Ishikawa (cell line): ENCODE data around the gene GMDS.

Source experiments
- CEBPB ChIP-seq: IDR thresholded peaks from 2 replicates; pipeline ENCODE4 v1.6.1; 2012
- CREB1 ChIP-seq: IDR thresholded peaks from 2 replicates; pipeline ENCODE4 v1.6.1; 2012; ENCODE audit warnings: low read depth
- EGR1 ChIP-seq: IDR thresholded peaks from 2 replicates; pipeline ENCODE4 v1.6.1; 2012
- EP300 ChIP-seq: IDR thresholded peaks from 2 replicates; pipeline ENCODE4 v1.6.1; 2012; ENCODE audit warnings: borderline replicate concordance
- NFIC ChIP-seq: IDR thresholded peaks from 2 replicates; pipeline ENCODE4 v1.6.1; 2012
- RAD21 ChIP-seq: IDR thresholded peaks from 2 replicates; pipeline ENCODE4 v1.6.1; 2012; ENCODE audit warnings: low read depth
- TAF1 ChIP-seq: IDR thresholded peaks from 2 replicates; pipeline ENCODE4 v1.6.1; 2012; ENCODE audit warnings: low read depth, mild to moderate bottlenecking
- YY1 ChIP-seq: IDR thresholded peaks from 2 replicates; pipeline ENCODE4 v1.6.1; 2012; ENCODE audit warnings: low read depth
- ZBTB7A ChIP-seq: IDR thresholded peaks from 2 replicates; pipeline ENCODE4 v1.6.1; 2012; ENCODE audit warnings: low read depth
- TF ChIP-seq, protein P1 (sequence below): IDR thresholded peaks from 2 replicates; pipeline ENCODE4 v1.6.1; 2012; ENCODE audit warnings: low read depth, mild to moderate bottlenecking
- TF ChIP-seq, protein P2 (sequence below): IDR thresholded peaks from 2 replicates; pipeline ENCODE4 v1.6.1; 2012

- TF ChIP-seq, protein P1, sequence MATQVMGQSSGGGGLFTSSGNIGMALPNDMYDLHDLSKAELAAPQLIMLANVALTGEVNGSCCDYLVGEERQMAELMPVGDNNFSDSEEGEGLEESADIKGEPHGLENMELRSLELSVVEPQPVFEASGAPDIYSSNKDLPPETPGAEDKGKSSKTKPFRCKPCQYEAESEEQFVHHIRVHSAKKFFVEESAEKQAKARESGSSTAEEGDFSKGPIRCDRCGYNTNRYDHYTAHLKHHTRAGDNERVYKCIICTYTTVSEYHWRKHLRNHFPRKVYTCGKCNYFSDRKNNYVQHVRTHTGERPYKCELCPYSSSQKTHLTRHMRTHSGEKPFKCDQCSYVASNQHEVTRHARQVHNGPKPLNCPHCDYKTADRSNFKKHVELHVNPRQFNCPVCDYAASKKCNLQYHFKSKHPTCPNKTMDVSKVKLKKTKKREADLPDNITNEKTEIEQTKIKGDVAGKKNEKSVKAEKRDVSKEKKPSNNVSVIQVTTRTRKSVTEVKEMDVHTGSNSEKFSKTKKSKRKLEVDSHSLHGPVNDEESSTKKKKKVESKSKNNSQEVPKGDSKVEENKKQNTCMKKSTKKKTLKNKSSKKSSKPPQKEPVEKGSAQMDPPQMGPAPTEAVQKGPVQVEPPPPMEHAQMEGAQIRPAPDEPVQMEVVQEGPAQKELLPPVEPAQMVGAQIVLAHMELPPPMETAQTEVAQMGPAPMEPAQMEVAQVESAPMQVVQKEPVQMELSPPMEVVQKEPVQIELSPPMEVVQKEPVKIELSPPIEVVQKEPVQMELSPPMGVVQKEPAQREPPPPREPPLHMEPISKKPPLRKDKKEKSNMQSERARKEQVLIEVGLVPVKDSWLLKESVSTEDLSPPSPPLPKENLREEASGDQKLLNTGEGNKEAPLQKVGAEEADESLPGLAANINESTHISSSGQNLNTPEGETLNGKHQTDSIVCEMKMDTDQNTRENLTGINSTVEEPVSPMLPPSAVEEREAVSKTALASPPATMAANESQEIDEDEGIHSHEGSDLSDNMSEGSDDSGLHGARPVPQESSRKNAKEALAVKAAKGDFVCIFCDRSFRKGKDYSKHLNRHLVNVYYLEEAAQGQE: no peak
- TF ChIP-seq NFIC (no peak), RAD21 (no peak), YY1 (no peak), ZBTB7A (no peak), TAF1 (no peak), CEBPB (no peak), EP300 (no peak), EGR1 (no peak), CREB1 (no peak)
- TF ChIP-seq, protein P2, sequence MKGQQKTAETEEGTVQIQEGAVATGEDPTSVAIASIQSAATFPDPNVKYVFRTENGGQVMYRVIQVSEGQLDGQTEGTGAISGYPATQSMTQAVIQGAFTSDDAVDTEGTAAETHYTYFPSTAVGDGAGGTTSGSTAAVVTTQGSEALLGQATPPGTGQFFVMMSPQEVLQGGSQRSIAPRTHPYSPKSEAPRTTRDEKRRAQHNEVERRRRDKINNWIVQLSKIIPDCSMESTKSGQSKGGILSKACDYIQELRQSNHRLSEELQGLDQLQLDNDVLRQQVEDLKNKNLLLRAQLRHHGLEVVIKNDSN: no peak
These were observed 338.8 kb downstream of the GMDS start for GRCh38 chr6:1906609-1907008.
